Effector CD8-positive, alpha-beta T cell (primary cell): Measurements from ENCODE around the gene MARF1.
"Not testable (repeated sequence)": the region's sequence is repeated elsewhere in the genome, so short reads cannot be mapped to it uniquely, and the experiment has no call there.

Experiments used
- DNase-seq: peaks from one replicate; lab custom pipeline; 2025; lab: John Stamatoyannopoulos, UW
- total RNA-seq, 4 experiments: gene quantifications; one replicate each; lab custom pipeline; 2026; lab: John Stamatoyannopoulos, UW

Gene MARF1
- 81.4 to 192 (median 181) reads per million in 4 experiments for total RNA-seq

- DNase-seq, result peak; percentile 98
Measured at GRCh38 chr16:15643048-15643945, at the start of gene MARF1. TSS of gene MARF1 (minus strand) at chr16:15643154. CDS start at chr16:15639233, 3,921 bp downstream.

- DNase-seq, result not testable (repeated sequence)
Measured at GRCh38 chr16:15692508-15692907, 49.6 kb upstream of the MARF1 start.

- DNase-seq, result no peak
Measured at GRCh38 chr16:15691046-15691445, 48.1 kb upstream of the MARF1 start.

- DNase-seq, result no peak
Measured at GRCh38 chr16:15690296-15690695, 47.3 kb upstream of the MARF1 start.

GRCh38 chr16:15689290-15689689 is 46.3 kb upstream of the MARF1 start:
- DNase-seq, result no peak

GRCh38 chr16:15686287-15686686 is 43.3 kb upstream of the MARF1 start:
- DNase-seq, result no peak

GRCh38 chr16:15682105-15682570 is 39.2 kb upstream of the MARF1 start:
- no peak for DNase-seq

- no peak for DNase-seq
Measured at GRCh38 chr16:15677447-15677846, 34.5 kb upstream of the MARF1 start.

- no peak for DNase-seq
Measured at GRCh38 chr16:15676506-15676905, 33.6 kb upstream of the MARF1 start.

GRCh38 chr16:15674571-15674970 is 31.6 kb upstream of the MARF1 start:
- no peak for DNase-seq

GRCh38 chr16:15672514-15673167 is 29.7 kb upstream of the MARF1 start:
- peak; percentile 58 for DNase-seq

- not testable (repeated sequence) for DNase-seq
Measured at GRCh38 chr16:15672127-15672513, 29.2 kb upstream of the MARF1 start.

GRCh38 chr16:15671530-15672117 is 28.7 kb upstream of the MARF1 start:
- DNase-seq, result no peak

- DNase-seq, result no peak
Measured at GRCh38 chr16:15667091-15667742, 24.3 kb upstream of the MARF1 start.

GRCh38 chr16:15665107-15665506 is 22.2 kb upstream of the MARF1 start:
- DNase-seq, result no peak

GRCh38 chr16:15660203-15660601 is 17.2 kb upstream of the MARF1 start:
- no peak for DNase-seq

- no peak for DNase-seq
Measured at GRCh38 chr16:15658556-15658955, 15.6 kb upstream of the MARF1 start.

GRCh38 chr16:15658149-15658548 is 15.2 kb upstream of the MARF1 start:
- no peak for DNase-seq

GRCh38 chr16:15655561-15655960 is 12.6 kb upstream of the MARF1 start:
- DNase-seq, result not testable (repeated sequence)

GRCh38 chr16:15654591-15654990 is 11.6 kb upstream of the MARF1 start:
- no peak for DNase-seq

GRCh38 chr16:15653227-15653626 is 10.3 kb upstream of the MARF1 start:
- no peak for DNase-seq
